ENCODE results near the gene NUP93.

GRCh38 chr16:56836410-56837230 lies 106.7 kb downstream of the NUP93 start:
- TF ChIP-seq POLR2AphosphoS5 (IDR thresholded peaks at IDR 0.05; ENCODE audit: low read depth, low read length): no peak
- TF ChIP-seq REST (IDR thresholded peaks at IDR 0.05; ENCODE audit: insufficient read depth in 1 of 2, low read depth in 2 of 2, low read length in 2 of 2): no peak
- TF ChIP-seq TAF1 (IDR thresholded peaks at IDR 0.05; ENCODE audit: borderline replicate concordance, insufficient read depth, low read length): no peak
- no peak for TF ChIP-seq FOXP2 (optimal IDR thresholded peaks at IDR 0.05; ENCODE audit: borderline replicate concordance, extremely low read depth, extremely low read length, insufficient read depth)

Data from PFSK-1 (cell line).